ENCODE results near the gene SIX4. TPM values are rescaled to one million over a fixed set of nuclear protein-coding genes. Genes with fewer than 3 reads are reported as not detected.

The SIX4 gene
- total and polyA plus RNA-seq, 10 donors: 0.03 to 0.51 (median 0.19) TPM; not detected in 4

DNA sequence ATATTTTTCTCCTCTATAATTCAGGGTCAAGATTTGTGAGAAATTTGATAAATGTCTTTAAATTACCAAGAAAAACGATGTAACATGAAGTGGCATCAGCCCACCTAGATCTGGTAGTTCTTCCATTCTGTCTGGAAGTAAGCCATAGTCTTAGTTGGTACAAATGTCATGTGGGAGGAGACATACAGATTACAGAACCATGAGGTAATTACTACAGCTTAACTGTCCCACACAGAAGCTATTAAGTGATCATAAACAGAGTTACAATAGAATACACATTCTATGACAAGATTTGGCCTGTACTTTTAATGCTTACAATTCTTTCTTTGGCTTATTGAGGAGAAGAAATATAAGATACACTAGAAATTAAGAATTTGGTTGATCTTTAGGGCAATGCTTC, 61.2 kb downstream of the SIX4 start:
- intact Hi-C loops (cut with DNase I; ENCODE audit: low total_unique reads): no loop called here
- TF ChIP-seq POLR2A (IDR thresholded peaks at IDR 0.05) (no peak), POLR2AphosphoS5 (IDR thresholded peaks at IDR 0.05) (no peak)
- TF ChIP-seq, protein P1, sequence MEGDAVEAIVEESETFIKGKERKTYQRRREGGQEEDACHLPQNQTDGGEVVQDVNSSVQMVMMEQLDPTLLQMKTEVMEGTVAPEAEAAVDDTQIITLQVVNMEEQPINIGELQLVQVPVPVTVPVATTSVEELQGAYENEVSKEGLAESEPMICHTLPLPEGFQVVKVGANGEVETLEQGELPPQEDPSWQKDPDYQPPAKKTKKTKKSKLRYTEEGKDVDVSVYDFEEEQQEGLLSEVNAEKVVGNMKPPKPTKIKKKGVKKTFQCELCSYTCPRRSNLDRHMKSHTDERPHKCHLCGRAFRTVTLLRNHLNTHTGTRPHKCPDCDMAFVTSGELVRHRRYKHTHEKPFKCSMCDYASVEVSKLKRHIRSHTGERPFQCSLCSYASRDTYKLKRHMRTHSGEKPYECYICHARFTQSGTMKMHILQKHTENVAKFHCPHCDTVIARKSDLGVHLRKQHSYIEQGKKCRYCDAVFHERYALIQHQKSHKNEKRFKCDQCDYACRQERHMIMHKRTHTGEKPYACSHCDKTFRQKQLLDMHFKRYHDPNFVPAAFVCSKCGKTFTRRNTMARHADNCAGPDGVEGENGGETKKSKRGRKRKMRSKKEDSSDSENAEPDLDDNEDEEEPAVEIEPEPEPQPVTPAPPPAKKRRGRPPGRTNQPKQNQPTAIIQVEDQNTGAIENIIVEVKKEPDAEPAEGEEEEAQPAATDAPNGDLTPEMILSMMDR (IDR thresholded peaks at IDR 0.05 in 8 of 11, conservative IDR thresholded peaks at IDR 0.05 in 3 of 11): no peak

GRCh38 chr14:60661721-60662120, 62.4 kb downstream of the SIX4 start:
- H3K36me3 ChIP-seq: no peaks in the 10 kb centered on the region
- H3K27ac ChIP-seq: no peak overlapping the region
- TF ChIP-seq, protein P1 (IDR thresholded peaks at IDR 0.05 in 8 of 11, conservative IDR thresholded peaks at IDR 0.05 in 3 of 11): no peak
- no peak for TF ChIP-seq POLR2AphosphoS5 (IDR thresholded peaks at IDR 0.05)
- TF ChIP-seq POLR2A (IDR thresholded peaks at IDR 0.05): no peak
- intact Hi-C loops (cut with DNase I; ENCODE audit: low total_unique reads): no loop called here
- H3K4me3 ChIP-seq: no peak overlapping the region
- H3K4me1 ChIP-seq: peaks cover 7 to 19% (median 16%) of the 10 kb centered on the region in 6 donors
- peaks cover 4 to 93% (median 49%) of the 10 kb centered on the region in 7 donors for H3K27me3 ChIP-seq (replicated peaks in 1 of 7)
- 17 to 54% (median 45%) methylated on average over 1 of the region's 1 CpG for WGBS, 5 donors
- no peak for DNase-seq
- H3K9me3 ChIP-seq: no peaks in the 10 kb centered on the region

More for the DNA sequence above, 61.2 kb downstream of the SIX4 start:
- peaks cover 4 to 80% (median 37%) of the 10 kb centered on the region in 7 donors for H3K27me3 ChIP-seq (replicated peaks in 1 of 7)
- H3K4me1 ChIP-seq: peaks cover 0 to 6% (median 4%) of the 10 kb centered on the region in 6 donors
- DNase-seq: no peak
- no peaks in the 10 kb centered on the region for H3K36me3 ChIP-seq
- H3K4me3 ChIP-seq: no peak overlapping the region
- H3K27ac ChIP-seq: no peak overlapping the region
- H3K9me3 ChIP-seq: no peaks in the 10 kb centered on the region
- 49 to 76% (median 68%) methylated on average over 1 of the region's 1 CpG for WGBS, 5 donors

Other genes with a start within 250 kb of the SIX4 start
- not detected for gene C14orf39, start 238.3 kb downstream of the SIX4 start, total RNA-seq
- gene C14orf39, start 238.3 kb downstream of the SIX4 start, polyA plus RNA-seq: not detected
- not detected for gene SIX6, start 215.2 kb downstream of the SIX4 start, total RNA-seq
- gene SIX6, start 215.2 kb downstream of the SIX4 start, polyA plus RNA-seq: not detected
- not detected for gene SIX1, start 74.9 kb downstream of the SIX4 start, total RNA-seq
- under 1 TPM in 1 of 3 donors, not detected in 2; 0.03 TPM for gene SIX1, start 74.9 kb downstream of the SIX4 start, polyA plus RNA-seq
- gene MNAT1, start 10.4 kb upstream of the SIX4 start, total RNA-seq: 10 to 100 TPM; 20.4 to 34.3 (median 27.5) TPM
- gene MNAT1, start 10.4 kb upstream of the SIX4 start, polyA plus RNA-seq: 10 to 100 TPM; 11.9 to 13.8 (median 13.3) TPM